Stimulated activated CD8-positive, alpha-beta memory T cell treated with anti-CD3 and anti-CD28 coated beads, Interleukin-7, amount 100 ng/mL, for 24 hours (primary cell): ENCODE measurements around the gene C5orf47.

Experiments used
- DNase-seq: peaks from one replicate; pipeline ENCODE4 v3.0.0-alpha.2; 2020; ENCODE audit warnings: low read depth

The C5orf47 gene

GRCh38 chr5:174044466-174045254, 55.7 kb downstream of the C5orf47 start:
- no peak for DNase-seq

GRCh38 chr5:174045470-174046025, 56.6 kb downstream of the C5orf47 start, which contains the start of gene NSG2:
Gene NSG2, plus strand, starts transcription at chr5:174045706. Its CDS starts 1,050 bp downstream, at chr5:174046756.
- no peak for DNase-seq

GRCh38 chr5:174046558-174046957, 57.6 kb downstream of the C5orf47 start:
- no peak for DNase-seq

GRCh38 chr5:174047472-174048099, 58.6 kb downstream of the C5orf47 start:
- DNase-seq, result no peak

- DNase-seq, result no peak
Measured at GRCh38 chr5:174052636-174053035, 63.7 kb downstream of the C5orf47 start.

- no peak for DNase-seq
Measured at GRCh38 chr5:174053905-174054304, 64.9 kb downstream of the C5orf47 start.
